Fibroblast of mammary gland (primary cell): ENCODE measurements around the gene FBXL15.
A peak's percentile ranks its signal among the peaks of the same experiment; 100 is the strongest.

Experiments
- DNase-seq: peaks from one replicate; pipeline ENCODE4 v3.0.0-alpha.2; 2010; ENCODE audit warnings: low read depth
- H3K4me3 ChIP-seq: 2 replicates; pipeline ENCODE4 v1.5.1; 2011; ENCODE audit warnings: low read depth, mild to moderate bottlenecking, low read length, moderate library complexity; ENCODE audit not compliant: control insufficient read depth
- TF ChIP-seq, protein P1 (sequence below): conservative IDR thresholded peaks from 2 replicates; pipeline ENCODE4 v1.5.1; 2011; ENCODE audit warnings: low read depth, low read length, inconsistent platforms; ENCODE audit not compliant: control insufficient read depth, insufficient read depth

FBXL15 gene

DNA sequence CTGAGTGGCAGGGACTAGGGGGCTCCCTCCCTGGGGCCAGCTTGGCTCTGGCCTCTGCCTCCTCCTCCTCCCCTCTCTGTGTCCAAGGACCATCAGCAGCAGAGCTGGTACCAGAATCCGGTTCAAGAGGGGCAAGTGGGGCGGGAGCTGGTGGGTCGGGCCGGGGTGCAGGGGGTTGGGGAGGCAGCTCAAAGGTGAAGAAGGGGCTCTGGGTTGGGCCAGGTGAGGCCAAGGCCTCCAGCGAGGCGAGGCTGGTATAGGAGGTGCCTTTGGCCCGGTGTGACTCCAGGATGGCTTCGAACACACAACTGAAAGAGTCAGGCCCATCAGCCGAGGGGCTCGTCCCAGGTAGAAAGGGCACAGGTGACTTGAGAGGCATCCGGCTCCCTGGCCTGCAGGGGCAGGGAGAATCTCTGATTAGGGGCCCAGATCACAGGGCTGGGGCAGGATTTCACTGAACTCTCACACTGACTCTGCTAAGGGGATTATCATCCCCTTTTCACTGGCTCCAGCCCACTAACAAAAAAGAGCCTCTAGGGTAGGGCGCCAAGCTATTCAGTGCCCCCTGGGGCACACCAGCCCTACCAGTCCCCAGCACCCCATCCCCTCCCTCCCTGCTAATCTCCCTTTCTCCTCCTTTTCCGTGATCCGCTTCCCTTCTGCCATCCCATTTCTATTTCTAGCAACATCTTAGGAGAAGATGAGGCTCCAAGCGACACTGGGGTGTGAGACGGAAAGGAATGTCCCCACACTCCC lies 6.7 kb upstream of the FBXL15 start:
- H3K4me3 ChIP-seq: no peak overlapping the region
- TF ChIP-seq, protein P1, sequence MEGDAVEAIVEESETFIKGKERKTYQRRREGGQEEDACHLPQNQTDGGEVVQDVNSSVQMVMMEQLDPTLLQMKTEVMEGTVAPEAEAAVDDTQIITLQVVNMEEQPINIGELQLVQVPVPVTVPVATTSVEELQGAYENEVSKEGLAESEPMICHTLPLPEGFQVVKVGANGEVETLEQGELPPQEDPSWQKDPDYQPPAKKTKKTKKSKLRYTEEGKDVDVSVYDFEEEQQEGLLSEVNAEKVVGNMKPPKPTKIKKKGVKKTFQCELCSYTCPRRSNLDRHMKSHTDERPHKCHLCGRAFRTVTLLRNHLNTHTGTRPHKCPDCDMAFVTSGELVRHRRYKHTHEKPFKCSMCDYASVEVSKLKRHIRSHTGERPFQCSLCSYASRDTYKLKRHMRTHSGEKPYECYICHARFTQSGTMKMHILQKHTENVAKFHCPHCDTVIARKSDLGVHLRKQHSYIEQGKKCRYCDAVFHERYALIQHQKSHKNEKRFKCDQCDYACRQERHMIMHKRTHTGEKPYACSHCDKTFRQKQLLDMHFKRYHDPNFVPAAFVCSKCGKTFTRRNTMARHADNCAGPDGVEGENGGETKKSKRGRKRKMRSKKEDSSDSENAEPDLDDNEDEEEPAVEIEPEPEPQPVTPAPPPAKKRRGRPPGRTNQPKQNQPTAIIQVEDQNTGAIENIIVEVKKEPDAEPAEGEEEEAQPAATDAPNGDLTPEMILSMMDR: no peak
- DNase-seq: no peak

DNA sequence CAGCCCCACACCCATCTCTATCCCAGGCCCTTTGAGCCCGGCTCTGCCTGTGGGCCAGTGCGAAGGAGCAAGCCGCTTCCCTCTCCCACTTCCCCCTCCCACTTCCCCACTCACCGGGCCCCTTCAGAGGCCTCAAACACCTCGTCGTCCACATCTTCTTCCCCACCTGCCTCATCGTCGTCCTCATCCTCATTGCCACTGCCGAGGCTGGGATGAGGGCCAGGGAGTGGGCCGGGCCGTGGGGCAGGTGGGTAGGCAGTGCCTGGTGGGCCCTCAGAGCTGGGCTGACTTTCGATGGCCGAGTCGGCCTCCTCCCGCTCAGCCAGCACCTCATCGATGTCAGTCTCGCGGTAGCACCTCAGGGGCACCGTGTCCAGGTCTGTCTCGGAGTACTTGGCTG lies 5.9 kb upstream of the FBXL15 start:
- TF ChIP-seq, protein P1: no peak
- DNase-seq: no peak
- H3K4me3 ChIP-seq: no peak overlapping the region

- H3K4me3 ChIP-seq: no peak overlapping the region
- TF ChIP-seq, protein P1: no peak
- DNase-seq: no peak
These were observed 4.4 kb upstream of the FBXL15 start for GRCh38 chr10:102416283-102416682.

DNA sequence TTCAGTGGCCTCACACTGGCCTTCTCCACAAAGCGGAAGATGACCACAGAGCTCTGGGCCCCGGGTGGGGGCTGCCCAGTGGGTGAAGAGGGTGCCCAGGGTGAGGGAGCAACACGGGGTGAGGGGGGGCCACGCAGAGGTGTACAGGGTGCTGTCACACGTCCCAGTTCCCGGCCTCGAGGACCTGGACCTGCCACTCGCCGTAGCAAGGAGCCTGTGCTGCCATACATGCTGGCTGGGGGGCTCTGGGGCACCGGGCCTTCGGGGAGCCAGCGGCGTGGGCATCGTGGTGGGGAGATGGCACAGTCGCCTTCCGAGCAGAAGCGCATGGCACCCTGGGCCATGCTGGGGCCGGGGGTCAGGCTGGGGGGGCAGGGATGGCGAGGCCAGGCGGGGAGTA lies 3.9 kb upstream of the FBXL15 start:
- no peak for DNase-seq
- no peak overlapping the region for H3K4me3 ChIP-seq
- TF ChIP-seq, protein P1: no peak

- peak within 1 kb of the TSS; percentile 81 for H3K4me3 ChIP-seq
- no peak for DNase-seq
- TF ChIP-seq, protein P1: no peak
These were observed 1.9 kb upstream of the FBXL15 start, which contains the start of gene PSD for GRCh38 chr10:102418622-102419268. TSS of gene PSD (minus strand) at chr10:102418785. CDS start at chr10:102417038, 1,747 bp downstream.

DNA sequence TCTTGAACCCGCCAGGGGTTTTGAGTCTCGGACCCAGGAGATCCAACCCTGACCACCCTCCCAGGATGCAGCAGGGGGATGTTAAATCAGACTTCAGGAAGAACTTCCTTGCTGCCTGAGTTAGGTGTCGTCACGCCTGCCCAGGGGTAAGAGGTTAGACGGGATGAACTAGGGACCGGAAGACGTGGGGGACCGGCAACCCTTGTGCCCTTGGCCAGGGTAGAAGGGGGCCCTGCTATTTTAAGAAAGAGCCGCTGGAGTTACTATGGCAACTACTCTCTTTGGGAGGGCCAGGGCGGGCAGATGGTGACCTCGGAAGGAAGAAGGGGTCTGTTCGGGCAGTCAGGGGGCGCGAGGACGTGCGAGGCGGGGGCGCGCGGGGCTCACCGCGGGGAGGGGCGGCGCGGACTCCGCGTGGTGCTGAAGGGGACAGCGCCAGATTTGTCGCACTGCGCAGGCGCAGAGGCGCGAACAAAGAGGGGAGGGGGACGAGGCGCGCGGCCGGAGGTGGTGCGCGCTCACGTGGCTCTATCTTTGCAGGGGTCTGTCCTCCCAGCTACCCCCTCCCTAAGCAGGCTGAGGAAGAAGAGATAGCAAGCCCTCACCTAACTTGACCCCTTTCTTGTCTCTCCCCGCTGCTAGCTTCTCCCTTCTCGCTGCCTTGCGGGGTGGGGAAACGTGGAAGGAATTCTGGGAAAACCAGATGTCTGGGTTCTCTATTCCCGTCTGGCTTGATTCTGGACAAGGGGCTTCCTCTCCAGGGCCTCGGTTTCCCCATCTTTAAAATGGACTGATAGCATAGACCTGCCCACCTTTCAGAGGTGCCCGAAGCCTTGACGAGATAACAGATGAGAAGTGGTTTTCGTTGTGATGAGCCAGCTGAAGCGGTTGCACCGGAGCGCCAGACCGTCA lies 1.1 kb upstream of the FBXL15 start:
- peak overlapping the region; percentile 81 for H3K4me3 ChIP-seq
- TF ChIP-seq, protein P1: no peak
- DNase-seq: no peak
